ENCODE results near the gene NDUFV1.
"Not testable (repeated sequence)": the region's sequence is repeated elsewhere in the genome, so short reads cannot be mapped to it uniquely, and the experiment has no call there.

NDUFV1 gene

DNA sequence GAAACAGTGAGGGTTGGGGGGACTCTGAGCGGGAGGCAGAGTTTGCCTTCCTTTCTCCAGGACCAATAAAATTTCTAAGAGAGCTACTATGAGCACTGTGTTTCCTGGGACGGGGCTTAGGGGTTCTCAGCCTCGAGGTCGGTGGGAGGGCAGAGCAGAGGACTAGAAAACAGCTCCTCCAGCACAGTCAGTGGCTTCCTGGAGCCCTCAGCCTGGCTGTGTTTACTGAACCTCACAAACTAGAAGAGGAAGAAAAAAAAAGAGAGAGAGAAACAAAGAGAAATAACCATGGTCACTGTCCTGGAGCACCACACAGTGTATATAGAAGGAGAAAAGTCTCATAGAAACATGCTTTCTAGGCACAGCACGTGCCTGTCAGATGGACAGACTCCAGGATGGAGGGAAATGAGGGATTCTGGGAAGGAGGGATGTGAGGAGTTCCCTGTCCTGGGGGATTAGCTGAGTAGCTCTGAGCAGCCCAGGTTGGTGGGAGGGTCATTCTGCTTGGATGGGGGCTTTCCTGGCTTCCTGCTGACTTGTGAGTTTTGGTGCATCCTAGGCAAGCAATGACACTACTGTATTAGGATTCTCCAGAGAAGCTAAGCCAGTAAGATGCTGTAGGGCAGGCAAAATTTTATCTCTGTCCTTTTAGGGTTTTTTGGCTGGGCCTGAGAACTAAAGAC, 20.0 kb upstream of the NDUFV1 start:
- DNase-seq, result no peak

DNA sequence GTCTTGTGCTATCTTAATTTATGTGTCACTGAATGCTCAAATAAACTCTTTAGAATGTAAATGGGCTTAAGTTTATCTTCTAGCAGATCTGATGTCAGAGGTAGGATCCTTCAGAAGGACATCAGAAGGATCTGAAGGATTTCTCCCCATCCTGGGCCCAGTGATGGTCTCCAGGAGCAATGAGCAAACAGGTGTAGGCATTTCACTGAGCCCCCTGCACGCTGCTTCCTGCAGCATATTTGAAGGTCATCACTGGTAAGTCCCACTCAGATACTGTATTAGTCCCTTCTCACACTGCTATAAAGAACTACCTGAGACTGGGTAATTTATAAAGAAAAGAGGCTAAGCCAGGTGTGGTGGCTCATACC, 18.6 kb upstream of the NDUFV1 start:
- DNase-seq, result no peak

DNA sequence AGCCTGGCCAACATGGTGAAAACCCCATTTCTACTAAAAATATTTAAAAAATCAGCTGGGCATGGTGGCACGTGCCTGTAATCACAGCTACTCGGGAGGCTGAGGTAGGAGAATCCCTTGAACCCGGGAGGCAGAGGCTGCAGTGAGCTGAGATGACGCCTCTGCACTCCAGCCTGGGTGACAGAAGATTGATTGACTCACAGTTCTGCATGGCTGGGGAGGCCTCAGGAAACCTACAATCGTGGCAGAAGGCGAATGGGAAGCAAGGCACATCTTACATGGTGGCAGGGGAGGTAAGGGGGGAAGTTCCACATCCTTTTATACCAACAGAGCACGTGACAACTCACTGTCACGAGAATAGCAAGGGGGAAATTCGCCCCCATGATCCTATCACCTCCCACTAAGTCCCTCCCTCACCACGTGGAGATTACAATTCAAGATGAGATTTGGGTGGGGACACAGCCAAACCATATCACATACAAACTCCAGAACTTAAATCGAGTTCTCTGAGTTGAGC, 17.8 kb upstream of the NDUFV1 start:
- DNase-seq, result not testable (repeated sequence)

DNA sequence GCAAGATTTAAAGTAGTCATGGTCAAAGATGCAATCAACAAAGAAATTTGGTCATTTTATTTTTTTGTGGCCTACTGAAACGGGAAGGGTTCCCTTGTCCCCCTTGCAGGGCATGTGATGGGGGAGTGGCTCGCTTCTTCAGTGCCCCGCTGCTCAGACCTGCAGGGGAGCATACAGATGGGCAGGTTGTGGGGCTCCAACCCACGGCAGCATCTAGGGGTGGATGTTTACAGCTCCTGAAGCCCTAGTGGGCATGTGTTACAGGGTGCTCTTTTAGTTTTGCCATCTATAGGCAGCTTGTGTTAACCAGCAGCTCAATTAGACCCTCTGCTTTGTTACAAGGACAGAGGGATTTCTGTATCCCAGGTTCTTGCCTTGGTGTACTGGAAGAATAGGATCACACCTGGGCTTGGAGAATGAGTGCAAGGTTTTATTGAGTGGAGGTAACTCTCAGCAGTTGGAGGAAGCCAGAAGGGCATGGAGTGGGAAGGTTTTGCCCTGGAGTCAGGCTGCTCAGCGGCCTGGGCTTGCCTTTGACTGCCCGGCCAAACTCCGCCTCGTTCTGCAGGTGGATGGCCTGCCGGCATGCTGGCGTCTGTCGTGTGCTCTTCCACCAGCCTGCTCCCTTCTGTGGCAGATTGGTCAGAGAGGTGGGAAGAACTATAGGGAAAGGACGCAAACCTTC, 13.7 kb upstream of the NDUFV1 start:
- DNase-seq, result no peak

DNA sequence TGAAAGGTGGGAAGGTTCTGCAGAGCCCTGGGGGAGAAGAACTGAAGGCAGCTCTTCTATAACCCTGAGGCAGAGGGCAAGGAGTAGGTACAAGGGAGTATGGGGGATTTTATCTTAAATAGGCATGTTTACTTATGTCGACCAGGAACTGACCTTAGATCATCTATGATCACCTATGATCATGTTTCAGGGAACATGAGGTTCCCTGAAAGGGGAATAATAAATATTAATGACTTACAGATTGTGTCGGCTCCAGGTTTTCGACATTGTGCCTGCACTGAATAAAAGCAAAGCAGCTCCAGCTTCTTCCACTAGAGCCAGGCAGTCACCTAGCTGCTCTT, 13.2 kb upstream of the NDUFV1 start:
- no peak for DNase-seq

DNA sequence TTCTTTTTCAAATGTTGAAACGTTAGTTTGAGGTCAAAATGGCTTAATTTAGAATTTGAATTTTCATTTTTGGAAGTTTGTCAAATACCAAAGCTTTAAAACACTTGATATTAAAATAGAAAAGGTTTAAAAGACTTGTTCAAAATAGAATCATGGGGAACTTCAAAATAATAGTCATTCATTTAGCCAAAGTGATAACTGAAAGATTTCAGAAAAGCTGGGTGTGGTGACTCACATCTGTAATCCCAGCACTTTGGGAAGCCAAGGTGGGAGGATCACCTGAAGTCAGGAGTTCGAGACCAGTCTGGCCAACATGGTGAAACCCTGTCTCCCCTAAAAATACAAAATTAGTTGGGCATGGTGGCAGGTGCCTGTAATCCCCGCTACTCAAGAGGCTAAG, 12.3 kb upstream of the NDUFV1 start:
- no peak for DNase-seq

DNA sequence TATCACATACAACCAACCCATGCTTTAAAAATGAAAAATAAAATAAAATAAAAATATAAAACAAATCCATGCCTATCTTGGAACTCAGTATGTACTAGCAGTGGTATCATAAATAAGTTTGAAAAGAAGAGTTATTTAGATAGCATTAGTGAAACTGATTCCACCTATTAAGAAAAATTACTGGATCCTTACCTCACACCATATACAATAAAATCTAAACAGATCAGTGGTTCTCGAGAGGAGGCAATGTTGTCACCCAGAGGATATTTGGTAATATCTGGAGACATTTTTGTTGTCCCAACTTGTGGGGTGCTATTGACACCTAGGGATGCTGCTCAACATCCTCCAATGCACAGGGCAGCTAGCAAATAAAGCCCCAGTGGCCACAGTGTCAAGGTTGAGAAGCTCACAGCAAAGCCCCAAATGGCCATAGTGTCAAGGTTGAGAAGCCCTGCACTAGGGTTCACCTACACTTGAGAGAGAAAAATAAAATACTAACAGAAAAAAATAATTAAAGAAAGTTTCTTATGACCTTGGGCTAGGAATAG, 9.9 kb upstream of the NDUFV1 start:
- no peak for DNase-seq

DNA sequence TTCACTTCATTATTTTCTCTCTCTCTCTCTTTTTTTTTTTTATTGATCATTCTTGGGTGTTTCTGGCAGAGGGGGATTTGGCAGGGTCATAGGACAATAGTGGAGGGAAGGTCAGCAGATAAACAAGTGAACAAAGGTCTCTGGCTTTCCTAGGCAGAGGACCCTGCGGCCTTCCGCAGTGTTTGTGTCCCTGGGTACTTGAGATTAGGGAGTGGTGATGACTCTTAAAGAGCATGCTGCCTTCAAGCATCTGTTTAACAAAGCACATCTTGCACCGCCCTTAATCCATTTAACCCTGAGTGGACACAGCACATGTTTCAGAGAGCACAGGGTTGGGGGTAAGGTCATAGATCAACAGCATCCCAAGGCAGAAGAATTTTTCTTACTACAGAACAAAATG, 9.3 kb upstream of the NDUFV1 start:
- DNase-seq, result not testable (repeated sequence)

DNA sequence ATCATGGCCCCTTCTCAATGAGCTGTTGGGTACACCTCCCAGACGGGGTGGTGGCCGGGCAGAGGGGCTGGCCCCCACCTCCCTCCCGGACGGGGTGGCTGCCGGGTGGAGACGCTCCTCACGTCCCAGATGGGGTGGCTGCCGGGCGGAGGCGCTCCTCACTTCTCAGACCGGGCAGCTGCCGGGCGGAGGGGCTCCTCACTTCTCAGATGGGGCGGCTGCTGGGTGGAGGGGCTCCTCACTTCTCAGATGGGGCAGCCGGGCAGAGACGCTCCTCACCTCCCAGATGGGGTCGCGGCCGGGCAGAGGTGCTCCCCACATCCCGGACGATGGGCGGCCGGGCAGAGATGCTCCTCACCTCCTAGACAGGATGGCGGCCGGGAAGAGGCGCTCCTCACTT, 8.8 kb upstream of the NDUFV1 start:
- DNase-seq, result not testable (repeated sequence)

DNA sequence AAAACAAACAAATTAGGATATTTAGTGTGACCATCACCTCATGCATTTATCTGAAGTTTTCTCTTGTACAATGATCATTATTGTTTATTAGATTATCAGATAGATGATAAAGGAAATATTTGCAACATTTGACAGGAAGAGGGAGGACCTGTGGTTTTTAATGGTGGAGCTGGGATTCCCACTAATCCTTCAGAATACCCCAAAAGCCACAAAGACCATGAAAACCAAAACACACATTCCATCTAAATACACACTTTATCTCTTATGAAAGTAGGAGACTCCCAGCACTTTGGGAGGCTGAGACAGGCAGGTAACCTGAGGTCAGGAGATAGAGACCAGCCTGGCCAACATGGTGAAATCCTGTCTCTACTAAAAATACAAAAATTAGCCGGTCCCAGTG, 7.6 kb upstream of the NDUFV1 start:
- DNase-seq, result no peak

DNA sequence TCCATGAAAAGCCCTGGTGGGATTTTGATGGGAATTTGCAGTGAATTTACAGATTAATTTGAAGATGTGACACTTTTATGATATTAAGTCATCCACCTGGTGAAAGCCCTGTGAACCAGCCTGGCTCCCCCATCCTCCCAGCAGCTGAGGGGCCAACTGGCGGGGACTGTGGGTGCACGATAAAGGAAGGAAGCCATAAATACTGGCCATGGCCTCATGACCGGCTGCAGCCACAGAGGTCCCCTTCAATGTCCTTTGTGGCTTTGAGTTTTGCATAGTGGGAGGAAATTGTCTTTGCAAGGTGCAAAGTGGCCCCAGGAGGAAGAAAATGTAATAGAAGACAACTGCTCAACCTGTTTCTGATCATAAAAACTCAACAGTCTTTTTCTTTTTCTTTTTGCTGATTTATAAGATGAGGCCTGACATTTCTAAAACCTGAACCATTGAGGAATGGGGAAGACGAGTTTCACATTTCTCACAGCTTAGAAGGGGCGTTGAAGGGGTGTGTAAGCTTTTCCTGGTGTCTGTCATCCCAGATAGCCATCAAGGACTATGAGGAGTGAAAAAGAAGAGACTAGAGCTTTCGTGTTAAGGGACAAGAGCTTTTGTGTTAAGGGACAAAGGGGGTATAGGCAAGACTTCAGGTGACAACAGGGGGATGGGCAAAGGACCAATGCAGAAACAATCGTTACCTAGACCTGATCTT, 6.3 kb upstream of the NDUFV1 start:
- DNase-seq, result no peak

DNA sequence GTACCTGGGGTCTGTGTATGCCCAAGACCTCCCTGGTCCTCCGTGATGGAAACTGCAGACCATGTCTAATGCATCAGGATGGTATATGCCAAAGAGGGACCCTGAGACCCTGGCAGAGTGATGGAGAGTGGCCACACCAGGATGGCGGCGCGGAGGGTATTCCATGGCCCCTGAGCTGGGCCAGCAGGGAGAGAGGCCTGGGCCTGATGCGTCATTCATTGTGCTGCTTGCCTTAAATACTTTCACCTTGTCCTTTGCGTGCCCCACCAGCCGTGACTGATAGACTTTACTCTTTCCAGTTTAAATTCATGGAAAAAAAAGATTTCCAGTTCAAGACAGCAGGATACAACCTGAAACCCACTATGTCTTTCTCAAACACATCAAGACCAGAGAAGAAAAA, 5.6 kb upstream of the NDUFV1 start:
- no peak for DNase-seq

DNA sequence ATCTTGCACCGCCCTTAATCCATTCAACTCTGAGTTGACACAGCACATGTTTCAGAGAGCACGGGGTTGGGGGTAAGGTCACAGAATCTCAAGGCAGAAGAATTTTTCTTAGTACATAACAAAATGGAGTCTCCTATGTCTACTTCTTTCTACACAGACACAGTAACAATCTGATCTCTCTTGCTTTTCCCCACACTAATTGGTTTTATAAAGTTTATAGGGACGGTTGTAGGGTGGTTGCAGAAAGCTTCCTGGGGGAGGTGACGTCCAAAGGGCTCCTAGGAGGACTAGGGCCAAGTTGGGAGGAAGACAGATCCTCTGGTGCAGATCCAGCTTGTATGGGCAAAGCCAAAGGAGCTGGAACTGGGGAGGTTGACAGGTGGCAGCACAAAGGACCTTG, 2.6 kb upstream of the NDUFV1 start:
- DNase-seq, result not testable (repeated sequence)

DNA sequence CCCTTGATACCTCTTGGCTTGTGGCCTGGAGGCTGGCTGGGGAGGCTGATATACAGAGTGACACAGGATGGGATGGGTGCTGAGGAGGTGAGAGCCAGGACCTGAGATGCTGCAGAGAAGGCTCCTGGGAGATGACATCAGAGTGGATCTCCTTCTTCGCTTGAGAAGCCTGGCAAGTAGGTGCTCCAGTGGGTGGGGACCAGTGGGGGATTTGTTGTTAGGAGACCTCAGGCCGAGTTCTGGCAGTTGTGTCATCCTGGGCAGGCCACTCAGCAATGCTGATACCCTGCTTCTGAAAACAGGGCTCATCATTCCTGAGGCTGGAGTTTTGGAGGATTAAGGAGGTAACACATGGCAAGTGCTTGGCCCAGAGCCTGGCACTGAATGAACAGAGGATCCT, 1.9 kb upstream of the NDUFV1 start:
- no peak for DNase-seq

DNA sequence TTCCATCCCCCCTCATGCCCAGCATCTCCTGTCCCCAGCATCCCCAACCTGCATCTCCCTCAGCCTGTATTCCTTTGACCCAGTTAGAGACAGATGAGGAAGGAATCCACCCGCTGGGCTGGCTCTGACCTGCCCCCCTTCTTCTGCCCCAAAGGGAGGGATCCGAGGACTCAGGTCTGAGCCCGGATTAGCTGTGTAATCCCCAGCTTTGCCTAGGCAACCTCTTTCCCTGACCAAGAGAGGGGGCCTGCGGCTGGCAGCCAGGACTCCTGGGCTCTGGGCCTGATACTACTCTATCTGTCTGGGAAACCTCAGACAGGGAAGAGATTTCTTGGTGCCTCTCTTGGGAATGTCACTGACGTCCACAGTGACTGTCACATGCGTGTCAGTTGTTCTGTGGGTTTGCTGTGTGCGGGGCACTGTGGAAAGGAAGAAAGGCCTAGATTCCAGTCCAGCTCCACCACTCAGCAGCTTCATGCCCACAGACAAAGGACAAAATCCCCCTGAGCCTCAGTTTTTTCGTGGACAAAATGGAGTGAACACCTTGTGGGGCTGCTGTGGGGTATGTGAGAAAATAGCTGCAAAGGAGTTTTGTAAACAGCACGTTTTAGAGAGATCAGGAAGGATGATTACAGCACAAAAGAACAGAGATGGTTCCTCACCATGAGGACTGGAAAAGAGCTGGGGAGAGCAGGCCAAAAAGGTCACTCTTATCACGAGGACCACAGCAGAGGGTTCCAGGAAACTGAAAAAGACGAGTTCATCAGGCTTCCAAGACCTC, 1.3 kb upstream of the NDUFV1 start:
- no peak for DNase-seq

DNA sequence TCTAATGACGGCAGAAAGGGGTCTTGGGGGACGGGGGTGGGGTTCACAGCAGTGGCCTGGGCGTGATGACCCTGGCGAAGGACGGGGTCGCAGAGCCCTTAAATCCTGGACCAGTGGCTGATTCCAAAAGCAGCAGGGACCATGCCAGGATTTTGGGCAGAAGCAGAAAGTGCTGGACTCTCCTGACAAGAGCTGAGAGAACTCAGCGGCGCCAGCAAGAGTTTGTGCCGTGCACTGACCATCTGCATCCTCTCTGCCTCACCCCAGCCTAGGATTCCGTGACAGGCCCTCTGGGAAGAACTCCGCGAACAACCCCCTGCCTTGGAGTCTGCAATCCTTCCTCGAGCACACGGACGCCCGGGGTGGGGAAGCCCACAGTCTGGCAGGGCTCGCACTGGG, 644 bp upstream of the NDUFV1 start:
- DNase-seq, result no peak

DNA sequence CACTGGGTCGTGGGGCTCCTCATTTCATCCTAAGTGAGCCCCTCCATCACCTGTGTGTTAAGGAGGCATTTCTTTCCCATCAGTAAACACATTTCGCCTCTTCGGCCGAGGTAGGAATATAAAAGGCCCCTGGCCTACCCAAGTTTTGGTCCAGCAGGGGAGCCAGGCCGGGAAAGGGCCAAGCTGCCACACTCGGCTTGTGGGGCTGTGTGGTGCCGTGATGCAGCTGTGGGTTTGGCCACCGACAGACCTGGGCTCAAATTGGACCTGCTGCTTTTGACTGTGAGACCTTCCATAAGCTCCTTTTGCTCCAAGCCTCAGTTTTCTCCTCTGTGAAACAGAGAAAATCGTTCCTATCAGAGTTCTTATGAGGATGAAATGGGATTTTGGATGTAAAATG, 771 bp downstream of the NDUFV1 start:
- no peak for DNase-seq

DNA sequence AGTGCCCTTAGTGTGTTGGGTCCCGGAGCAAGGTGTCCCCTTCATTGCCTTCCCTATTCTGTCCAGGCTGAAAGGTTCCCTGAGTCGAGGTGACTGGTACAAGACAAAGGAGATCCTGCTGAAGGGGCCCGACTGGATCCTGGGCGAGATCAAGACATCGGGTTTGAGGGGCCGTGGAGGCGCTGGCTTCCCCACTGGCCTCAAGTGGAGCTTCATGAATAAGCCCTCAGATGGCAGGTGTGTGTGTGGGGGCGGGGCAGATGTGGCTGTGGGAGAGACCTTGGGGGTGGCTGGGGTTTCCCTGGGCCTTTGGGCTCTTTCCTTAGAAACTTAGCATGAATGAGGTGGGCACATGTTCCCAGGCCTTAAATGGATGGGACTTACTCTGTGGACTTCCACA, 1.8 kb downstream of the NDUFV1 start:
- no peak for DNase-seq

DNA sequence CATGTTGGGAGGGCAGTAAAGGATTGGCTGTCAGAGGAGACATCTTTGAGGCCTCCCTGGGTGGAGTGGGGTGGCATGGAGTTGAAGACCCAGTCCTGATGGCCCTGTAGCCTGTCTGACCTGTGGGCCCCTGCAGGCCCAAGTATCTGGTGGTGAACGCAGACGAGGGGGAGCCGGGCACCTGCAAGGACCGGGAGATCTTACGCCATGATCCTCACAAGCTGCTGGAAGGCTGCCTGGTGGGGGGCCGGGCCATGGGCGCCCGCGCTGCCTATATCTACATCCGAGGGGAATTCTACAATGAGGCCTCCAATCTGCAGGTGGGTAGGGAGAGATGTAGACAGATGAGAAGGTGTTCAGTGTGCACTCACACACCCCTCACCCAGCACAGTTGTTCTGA, 2.6 kb downstream of the NDUFV1 start:
- DNase-seq, result no peak

DNA sequence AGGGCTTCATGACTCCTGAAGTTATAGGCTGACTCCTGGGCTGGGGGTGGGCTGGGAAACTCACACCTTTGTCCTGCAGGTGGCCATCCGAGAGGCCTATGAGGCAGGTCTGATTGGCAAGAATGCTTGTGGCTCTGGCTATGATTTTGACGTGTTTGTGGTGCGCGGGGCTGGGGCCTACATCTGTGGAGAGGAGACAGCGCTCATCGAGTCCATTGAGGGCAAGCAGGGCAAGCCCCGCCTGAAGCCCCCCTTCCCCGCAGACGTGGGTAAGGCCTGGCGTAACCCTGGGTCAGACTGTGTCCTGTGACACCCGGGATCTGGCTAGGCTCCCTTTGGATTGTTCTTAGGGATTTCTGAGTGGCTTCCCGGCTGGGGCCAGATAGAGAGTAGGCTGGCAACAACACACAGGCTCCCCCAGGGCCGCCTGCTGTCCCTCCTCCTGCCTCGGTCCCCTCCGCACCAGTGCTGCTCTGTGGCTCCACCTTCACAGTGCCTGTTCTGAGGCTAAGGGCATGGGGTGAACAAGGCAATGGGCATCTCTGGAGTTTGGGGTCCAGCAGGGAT, 3.6 kb downstream of the NDUFV1 start:
- DNase-seq, result no peak

DNA sequence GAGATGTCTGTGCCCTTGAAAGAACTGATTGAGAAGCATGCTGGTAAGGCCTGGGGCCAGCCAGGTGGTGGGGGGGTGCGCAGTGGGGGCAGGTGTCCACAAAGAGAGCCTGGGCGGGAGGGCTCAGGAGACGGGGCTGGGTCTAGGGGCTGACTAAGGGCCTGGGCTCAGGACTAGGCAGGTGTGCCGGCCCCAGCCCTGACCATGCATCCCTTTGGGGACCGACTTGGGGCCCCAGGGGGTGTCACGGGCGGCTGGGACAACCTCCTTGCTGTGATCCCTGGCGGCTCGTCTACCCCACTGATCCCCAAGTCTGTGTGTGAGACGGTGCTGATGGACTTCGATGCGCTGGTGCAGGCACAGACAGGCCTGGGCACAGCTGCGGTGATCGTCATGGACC, 4.4 kb downstream of the NDUFV1 start:
- DNase-seq, result no peak

DNA sequence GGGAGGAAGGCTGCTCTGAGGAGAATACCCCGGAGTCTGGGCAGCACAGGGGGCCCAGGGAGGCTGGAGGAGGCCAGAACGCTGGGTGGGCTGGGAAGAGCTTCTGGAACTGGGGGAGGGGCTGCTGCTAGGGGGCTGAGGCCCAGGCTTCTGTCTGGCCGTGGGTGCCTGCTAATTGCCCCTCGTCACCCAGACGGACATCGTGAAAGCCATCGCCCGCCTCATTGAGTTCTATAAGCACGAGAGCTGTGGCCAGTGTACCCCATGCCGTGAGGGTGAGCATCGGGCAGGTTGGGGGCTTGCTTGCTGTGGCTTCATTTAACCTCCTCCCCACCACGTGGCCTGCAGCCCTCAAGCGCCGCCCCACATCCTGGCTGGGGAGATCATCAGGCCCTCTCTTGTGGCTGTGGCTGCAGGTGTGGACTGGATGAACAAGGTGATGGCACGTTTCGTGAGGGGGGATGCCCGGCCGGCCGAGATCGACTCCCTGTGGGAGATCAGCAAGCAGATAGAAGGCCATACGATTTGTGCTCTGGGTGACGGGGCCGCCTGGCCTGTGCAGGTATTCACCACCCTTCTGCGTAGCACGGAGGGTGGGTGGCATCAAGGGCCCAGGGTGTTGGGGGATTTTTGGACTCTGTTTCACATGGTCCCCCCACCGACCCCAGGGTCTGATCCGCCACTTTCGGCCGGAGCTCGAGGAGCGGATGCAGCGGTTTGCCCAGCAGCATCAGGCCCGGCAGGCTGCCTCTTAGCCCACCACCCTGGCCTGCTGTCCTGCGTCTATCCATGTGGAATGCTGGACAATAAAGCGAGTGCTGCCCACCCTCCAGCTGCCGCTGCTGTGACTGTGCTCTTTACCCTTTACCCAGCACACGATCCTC, 5.2 kb downstream of the NDUFV1 start:
- DNase-seq, result no peak
